H9 (cell line): Measurements from ENCODE around the gene MRPL28. TPM values are rescaled to one million over a fixed set of nuclear protein-coding genes. Genes with fewer than 3 reads are reported as not detected.

Experiments used
- DNase-seq: peaks from one replicate; pipeline ENCODE4 v3.0.0-alpha.2; 2017
- H2AFZ ChIP-seq: one replicate; pipeline ENCODE4 v1.6.1; 2013; ENCODE audit warnings: mild to moderate bottlenecking, low read length, control low read depth, moderate library complexity
- H2AK5ac ChIP-seq: 2 replicates; pipeline ENCODE4 v1.6.1; 2013; ENCODE audit warnings: low read length, control low read depth, mixed read lengths; ENCODE audit not compliant: insufficient read length
- H2BK120ac ChIP-seq: one replicate; pipeline ENCODE4 v1.6.1; 2013; ENCODE audit warnings: low read depth, mild to moderate bottlenecking, low read length, control low read depth, inconsistent platforms; ENCODE audit not compliant: poor library complexity, severe bottlenecking
- H2BK12ac ChIP-seq: 2 replicates; pipeline ENCODE4 v1.6.1; 2013; ENCODE audit warnings: low read length, control low read depth, mixed read lengths, low read depth; ENCODE audit not compliant: insufficient read length
- H2BK15ac ChIP-seq: 2 replicates; pipeline ENCODE4 v1.6.1; 2013; ENCODE audit warnings: low read depth, low read length, control low read depth
- H2BK20ac ChIP-seq: one replicate; pipeline ENCODE4 v1.6.1; 2013; ENCODE audit warnings: low read depth, mild to moderate bottlenecking, low read length, control low read depth, inconsistent platforms; ENCODE audit not compliant: poor library complexity, severe bottlenecking
- H2BK5ac ChIP-seq: 2 replicates; pipeline ENCODE4 v1.6.1; 2013; ENCODE audit warnings: low read length, control low read depth, mixed read lengths; ENCODE audit not compliant: insufficient read length
- H3K14ac ChIP-seq: 2 replicates; pipeline ENCODE4 v1.6.1; 2013; ENCODE audit warnings: low read length, control low read depth; ENCODE audit not compliant: insufficient read depth
- H3K18ac ChIP-seq: 2 replicates; pipeline ENCODE4 v1.6.1; 2013; ENCODE audit warnings: low read depth, mild to moderate bottlenecking, mixed read lengths, low read length, control low read depth; ENCODE audit not compliant: insufficient read length
- H3K23ac ChIP-seq: 2 replicates; pipeline ENCODE4 v1.6.1; 2013; ENCODE audit warnings: low read length, control low read depth, mixed read lengths, low read depth; ENCODE audit not compliant: insufficient read length
- H3K23me2 ChIP-seq: 2 replicates; pipeline ENCODE4 v1.6.1; 2013; ENCODE audit warnings: low read depth, mild to moderate bottlenecking, mixed read lengths, low read length, control low read depth; ENCODE audit not compliant: insufficient read length, poor library complexity, severe bottlenecking
- H3K27ac ChIP-seq: 2 replicates; pipeline ENCODE4 v1.5.1; 2013; ENCODE audit warnings: low read length, control low read depth, mixed read lengths, low read depth; ENCODE audit not compliant: insufficient read length
- H3K27me3 ChIP-seq: 2 replicates; pipeline ENCODE4 v1.6.1; 2013; ENCODE audit warnings: low read length, control low read depth, inconsistent platforms; ENCODE audit not compliant: insufficient read depth
- H3K4ac ChIP-seq: 2 replicates; pipeline ENCODE4 v1.6.1; 2013; ENCODE audit warnings: low read depth, mild to moderate bottlenecking, control low read depth, inconsistent platforms, low read length, moderate library complexity
- H3K4me1 ChIP-seq: 2 replicates; pipeline ENCODE4 v1.6.1; 2013; ENCODE audit warnings: low read length, control low read depth, inconsistent platforms; ENCODE audit not compliant: insufficient read depth
- H3K4me2 ChIP-seq: 2 replicates; pipeline ENCODE4 v1.6.1; 2013; ENCODE audit warnings: low read length, control low read depth, mixed read lengths; ENCODE audit not compliant: insufficient read length, insufficient read depth
- H3K56ac ChIP-seq: 2 replicates; pipeline ENCODE4 v1.6.1; 2013; ENCODE audit warnings: low read depth, mild to moderate bottlenecking, mixed read lengths, low read length, control low read depth; ENCODE audit not compliant: insufficient read length
- H3K79me1 ChIP-seq: 2 replicates; pipeline ENCODE4 v1.6.1; 2013; ENCODE audit warnings: low read depth, mild to moderate bottlenecking, moderate library complexity, low read length, control low read depth, inconsistent platforms; ENCODE audit not compliant: insufficient read depth, poor library complexity, severe bottlenecking
- H3K79me2 ChIP-seq: 2 replicates; pipeline ENCODE4 v1.6.1; 2013; ENCODE audit warnings: low read length, control low read depth, inconsistent platforms; ENCODE audit not compliant: insufficient read depth
- H3K9ac ChIP-seq: 2 replicates; pipeline ENCODE4 v1.6.1; 2013; ENCODE audit warnings: low read length, control low read depth, mixed read lengths; ENCODE audit not compliant: insufficient read length; ENCODE audit errors: extremely low read depth
- H3K9me3 ChIP-seq: one replicate; pipeline ENCODE4 v1.6.1; 2013; ENCODE audit warnings: low read depth, low read length, inconsistent platforms; ENCODE audit not compliant: control insufficient read depth
- H3T11ph ChIP-seq: one replicate; pipeline ENCODE4 v1.6.1; 2013; ENCODE audit warnings: mild to moderate bottlenecking, low read length, control low read depth, inconsistent platforms
- H4K20me1 ChIP-seq: one replicate; pipeline ENCODE4 v1.6.1; 2013; ENCODE audit not compliant: control insufficient read depth, insufficient read length, insufficient read depth
- H4K5ac ChIP-seq: 2 replicates; pipeline ENCODE4 v1.6.1; 2013; ENCODE audit warnings: low read depth, mild to moderate bottlenecking, mixed read lengths, low read length, control low read depth; ENCODE audit not compliant: insufficient read length
- H4K8ac ChIP-seq: replicated peaks from 2 replicates; pipeline ENCODE4 v1.6.1; 2013; ENCODE audit warnings: low read length, control low read depth, mixed read lengths, low read depth; ENCODE audit not compliant: insufficient read length
- H4K91ac ChIP-seq: 2 replicates; pipeline ENCODE4 v1.6.1; 2013; ENCODE audit warnings: low read depth, mild to moderate bottlenecking, moderate library complexity, mixed read lengths, low read length, control low read depth; ENCODE audit not compliant: insufficient read length
- H3K27ac Mint-ChIP-seq, 3 experiments: 2 replicates in 2 of 3; 3 replicates in 1 of 3; pipeline ENCODE4 v1.8.0; 2020 to 2021; ENCODE audit warnings: mixed read lengths in 3 of 3, mild to moderate bottlenecking in 1 of 3, moderate library complexity in 1 of 3
- H3K27me3 Mint-ChIP-seq: 2 replicates; pipeline ENCODE4 v1.8.0; 2021; ENCODE audit warnings: low read depth, mild to moderate bottlenecking, moderate library complexity, mixed read lengths
- H3K36me3 Mint-ChIP-seq, 3 experiments: 2 replicates in 2 of 3; 3 replicates in 1 of 3; pipeline ENCODE4 v1.8.0; 2020 to 2021; ENCODE audit warnings: low read depth in 3 of 3, mixed read lengths in 3 of 3; ENCODE audit not compliant: insufficient read depth in 1 of 3
- H3K4me1 Mint-ChIP-seq, 2 experiments: 2 replicates each; pipeline ENCODE4 v1.8.0; 2020; ENCODE audit warnings: mixed read lengths in 2 of 2
- H3K4me3 Mint-ChIP-seq, 2 experiments: 2 replicates in 1 of 2; 3 replicates in 1 of 2; pipeline ENCODE4 v1.8.0; 2020 to 2021; ENCODE audit warnings: mild to moderate bottlenecking in 2 of 2, mixed read lengths in 2 of 2, moderate library complexity in 1 of 2
- H3K9me3 Mint-ChIP-seq, 2 experiments: 2 replicates in 1 of 2; 3 replicates in 1 of 2; pipeline ENCODE4 v1.8.0; 2020; ENCODE audit warnings: mild to moderate bottlenecking in 2 of 2, mixed read lengths in 2 of 2, moderate library complexity in 1 of 2
- CTCF ChIP-seq: fragments of 200-600 bp; sonication (generic); conservative IDR thresholded peaks from 3 replicates; pipeline ENCODE4 v1.8.0; 2021; ENCODE audit warnings: antibody characterized with exemption, mild to moderate bottlenecking
- WGBS: extraction: QIAGEN DNeasy Blood & Tissue Kit; methylation state at CpG from one replicate; pipeline ENCODE4 v1.1.7; 2013; ENCODE audit warnings: missing lambda C conversion rate, low lambda C conversion rate, mixed read lengths; ENCODE audit not compliant: insufficient read length; ENCODE audit errors: extremely low coverage; 5-methylcytosine and 5-hydroxymethylcytosine counted together
- total RNA-seq: library from RNA; stranded (reverse); gene quantifications from 2 replicates; pipeline ENCODE4 v1.2.1, GENCODE V29; 2021

Gene MRPL28
- total RNA-seq, 1 experiment from 2014 or later: 154 TPM

- peaks cover 42% of the 10 kb centered on the region; the same call in 1 of the 2 replicates for H3K79me2 ChIP-seq
- H3T11ph ChIP-seq: no peak overlapping the region
- no CpG with 5 or more reads among the region's 5 CpGs for WGBS
These were observed 30.7 kb downstream of the MRPL28 start for GRCh38 chr16:339680-340079.

More at GRCh38 chr16:339680-340079, 30.7 kb downstream of the MRPL28 start:
- Histone ChIP-seq H2AFZ (no peak overlapping the region), H4K91ac (no peak overlapping the region), H3K27ac (no peak overlapping the region), H3K27me3 (no peaks in the 10 kb centered on the region), H3K23ac (no peak overlapping the region), H3K18ac (no peak overlapping the region), H2BK12ac (no peak overlapping the region), H3K9me3 (no peaks in the 10 kb centered on the region), H4K5ac (no peak overlapping the region), H4K8ac (no peak overlapping the region), H2BK15ac (no peak overlapping the region), H3K56ac (no peak overlapping the region), H3K9ac (no peak overlapping the region), H3K23me2 (no peaks in the 10 kb centered on the region), H3K4me1 (no peaks in the 10 kb centered on the region; the same call in 1 of the 2 replicates), H2AK5ac (no peak overlapping the region), H3K4me2 (no peak overlapping the region), H3K14ac (no peak overlapping the region; the same call in 1 of the 2 replicates), H2BK20ac (no peak overlapping the region), H4K20me1 (peaks cover 3% of the 10 kb centered on the region), H3K79me1 (peaks cover 3% of the 10 kb centered on the region), H2BK5ac (no peak overlapping the region), H2BK120ac (no peak overlapping the region), H3K4ac (no peak overlapping the region)
- peak overlapping the region in 2 of 3 experiments; percentile 4 to 68; a peak in 2 of 7 replicates for H3K27ac Mint-ChIP-seq
- no peak for DNase-seq
- no peak overlapping the region for H3K4me3 Mint-ChIP-seq
- TF ChIP-seq CTCF: no peak
- peaks cover 19 to 36% (median 23%) of the 10 kb centered on the region in 3 experiments for H3K36me3 Mint-ChIP-seq
- H3K4me1 Mint-ChIP-seq: peaks cover 12 to 13% of the 10 kb centered on the region in 2 experiments
- no peaks in the 10 kb centered on the region for H3K27me3 Mint-ChIP-seq
- H3K9me3 Mint-ChIP-seq: no peaks in the 10 kb centered on the region
